ENCODE results near the gene EEA1. TPM values are rescaled to one million over a fixed set of nuclear protein-coding genes. Genes with fewer than 3 reads are reported as not detected.

Gene EEA1
- total RNA-seq, 1 donor from 2014 or later = 11.6 TPM

DNA sequence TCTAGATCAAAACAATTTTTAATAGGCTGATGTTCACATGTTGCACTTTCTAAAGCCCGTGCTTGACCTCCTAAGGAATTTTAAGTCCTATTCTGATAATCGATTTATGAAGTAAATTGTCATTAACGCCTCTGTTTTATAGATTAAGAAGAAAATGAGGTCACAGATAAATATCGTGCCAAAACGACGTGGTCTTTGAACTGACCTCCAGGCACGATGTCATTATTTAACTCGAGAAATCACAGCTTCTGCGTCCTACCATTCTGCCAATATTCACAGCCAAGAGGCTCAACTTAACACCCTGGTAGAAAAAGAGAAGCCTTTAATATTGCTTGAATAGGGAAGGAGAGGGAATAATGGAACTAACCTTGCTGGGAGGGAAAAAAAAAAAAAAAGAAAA, 888 bp upstream of the EEA1 start:
- H3F3A ChIP-seq (ENCODE audit: low read depth) = peaks cover 20% of the 10 kb centered on the region
- TF ChIP-seq, protein P1, sequence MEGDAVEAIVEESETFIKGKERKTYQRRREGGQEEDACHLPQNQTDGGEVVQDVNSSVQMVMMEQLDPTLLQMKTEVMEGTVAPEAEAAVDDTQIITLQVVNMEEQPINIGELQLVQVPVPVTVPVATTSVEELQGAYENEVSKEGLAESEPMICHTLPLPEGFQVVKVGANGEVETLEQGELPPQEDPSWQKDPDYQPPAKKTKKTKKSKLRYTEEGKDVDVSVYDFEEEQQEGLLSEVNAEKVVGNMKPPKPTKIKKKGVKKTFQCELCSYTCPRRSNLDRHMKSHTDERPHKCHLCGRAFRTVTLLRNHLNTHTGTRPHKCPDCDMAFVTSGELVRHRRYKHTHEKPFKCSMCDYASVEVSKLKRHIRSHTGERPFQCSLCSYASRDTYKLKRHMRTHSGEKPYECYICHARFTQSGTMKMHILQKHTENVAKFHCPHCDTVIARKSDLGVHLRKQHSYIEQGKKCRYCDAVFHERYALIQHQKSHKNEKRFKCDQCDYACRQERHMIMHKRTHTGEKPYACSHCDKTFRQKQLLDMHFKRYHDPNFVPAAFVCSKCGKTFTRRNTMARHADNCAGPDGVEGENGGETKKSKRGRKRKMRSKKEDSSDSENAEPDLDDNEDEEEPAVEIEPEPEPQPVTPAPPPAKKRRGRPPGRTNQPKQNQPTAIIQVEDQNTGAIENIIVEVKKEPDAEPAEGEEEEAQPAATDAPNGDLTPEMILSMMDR (IDR thresholded peaks at IDR 0.05) = no peak
- no peaks in the 10 kb centered on the region for H3K9me3 ChIP-seq (ENCODE audit: low read depth)
- no peaks in the 10 kb centered on the region for H3K36me3 ChIP-seq
- peak overlapping the region; percentile 77 for H3K4me2 ChIP-seq
- Mint-ChIP-seq H3K4me1 (peaks cover 35% of the 10 kb centered on the region), H3K4me3 (peak overlapping the region; percentile 90), H3K27ac (no peak overlapping the region), H3K36me3 (no peaks in the 10 kb centered on the region), H3K27me3 (ENCODE audit: insufficient read depth, low read depth) (peaks cover 2% of the 10 kb centered on the region), H3K9me3 (no peaks in the 10 kb centered on the region)
- no peaks in the 10 kb centered on the region for H3K27me3 ChIP-seq
- no peak overlapping the region for H3K27ac ChIP-seq
- no peak overlapping the region for H3K9ac ChIP-seq
- peak overlapping the region; percentile 74 for H2AFZ ChIP-seq (replicated peaks)
- peaks cover 30% of the 10 kb centered on the region for H3K4me1 ChIP-seq
- H3K4me3 ChIP-seq = peak overlapping the region; percentile 71
- no peak for DNase-seq (ENCODE audit: low spot score)
- peaks cover 35% of the 10 kb centered on the region for H3K79me2 ChIP-seq (ENCODE audit: low read depth)
- no peaks in the 10 kb centered on the region for H4K20me1 ChIP-seq (ENCODE audit: low read depth)

DNA sequence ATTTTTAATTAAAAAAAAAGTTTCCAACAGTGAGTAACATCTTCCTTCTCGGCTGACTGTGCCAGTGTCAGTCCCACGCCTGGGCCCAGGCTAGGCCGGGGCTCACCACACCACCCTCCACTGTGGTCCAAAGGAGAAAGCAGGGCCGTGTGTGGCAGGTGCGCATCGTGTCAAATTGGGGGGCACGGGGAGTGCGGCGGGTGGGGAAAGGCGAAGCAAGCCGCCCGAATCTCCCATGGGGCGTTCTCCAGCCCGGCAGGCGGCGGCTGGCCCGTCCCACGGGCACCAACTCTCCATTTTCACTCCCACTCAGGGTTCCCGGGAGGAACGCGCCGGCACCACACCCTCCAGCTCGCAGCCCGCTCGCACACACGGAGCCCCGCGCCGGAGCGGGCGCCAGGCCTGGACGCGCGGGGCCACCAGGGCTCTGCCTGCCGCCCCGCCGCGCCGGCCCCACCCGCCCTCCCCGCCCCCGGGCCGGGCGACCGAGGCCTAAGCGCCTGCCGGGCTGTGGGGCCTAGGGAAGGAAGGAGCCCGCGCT, 604 bp downstream of the EEA1 start:
- no peaks in the 10 kb centered on the region for H3K36me3 ChIP-seq
- H3K9me3 ChIP-seq (ENCODE audit: low read depth) = no peaks in the 10 kb centered on the region
- peak overlapping the region; percentile 62 for H3K9ac ChIP-seq
- peak overlapping the region; percentile 96 for H3K4me2 ChIP-seq
- peak overlapping the region; percentile 71 for H3K4me3 ChIP-seq
- peaks cover 30% of the 10 kb centered on the region for H3K4me1 ChIP-seq
- H3K9me3 Mint-ChIP-seq = peaks cover 2% of the 10 kb centered on the region
- peaks cover 20% of the 10 kb centered on the region for H3F3A ChIP-seq (ENCODE audit: low read depth)
- peaks cover 50% of the 10 kb centered on the region for H3K79me2 ChIP-seq (ENCODE audit: low read depth)
- H2AFZ ChIP-seq (replicated peaks) = peak overlapping the region; percentile 35
- H3K27me3 Mint-ChIP-seq (ENCODE audit: insufficient read depth, low read depth) = peaks cover 2% of the 10 kb centered on the region
- no peak overlapping the region for H3K27ac Mint-ChIP-seq
- no peaks in the 10 kb centered on the region for H4K20me1 ChIP-seq (ENCODE audit: low read depth)
- no peaks in the 10 kb centered on the region for H3K27me3 ChIP-seq
- H3K36me3 Mint-ChIP-seq = peaks cover 2% of the 10 kb centered on the region
- peak overlapping the region; percentile 87 for H3K27ac ChIP-seq
- TF ChIP-seq EZH2 (IDR thresholded peaks at IDR 0.05) = no peak
- TF ChIP-seq, protein P1 (IDR thresholded peaks at IDR 0.05) = no peak
- no peak for TF ChIP-seq EZH2phosphoT487 (IDR thresholded peaks at IDR 0.05)
- peaks cover 31% of the 10 kb centered on the region for H3K4me1 Mint-ChIP-seq
- peak overlapping the region; percentile 86 for H3K4me3 Mint-ChIP-seq
- no peak for DNase-seq (ENCODE audit: low spot score)

DNA sequence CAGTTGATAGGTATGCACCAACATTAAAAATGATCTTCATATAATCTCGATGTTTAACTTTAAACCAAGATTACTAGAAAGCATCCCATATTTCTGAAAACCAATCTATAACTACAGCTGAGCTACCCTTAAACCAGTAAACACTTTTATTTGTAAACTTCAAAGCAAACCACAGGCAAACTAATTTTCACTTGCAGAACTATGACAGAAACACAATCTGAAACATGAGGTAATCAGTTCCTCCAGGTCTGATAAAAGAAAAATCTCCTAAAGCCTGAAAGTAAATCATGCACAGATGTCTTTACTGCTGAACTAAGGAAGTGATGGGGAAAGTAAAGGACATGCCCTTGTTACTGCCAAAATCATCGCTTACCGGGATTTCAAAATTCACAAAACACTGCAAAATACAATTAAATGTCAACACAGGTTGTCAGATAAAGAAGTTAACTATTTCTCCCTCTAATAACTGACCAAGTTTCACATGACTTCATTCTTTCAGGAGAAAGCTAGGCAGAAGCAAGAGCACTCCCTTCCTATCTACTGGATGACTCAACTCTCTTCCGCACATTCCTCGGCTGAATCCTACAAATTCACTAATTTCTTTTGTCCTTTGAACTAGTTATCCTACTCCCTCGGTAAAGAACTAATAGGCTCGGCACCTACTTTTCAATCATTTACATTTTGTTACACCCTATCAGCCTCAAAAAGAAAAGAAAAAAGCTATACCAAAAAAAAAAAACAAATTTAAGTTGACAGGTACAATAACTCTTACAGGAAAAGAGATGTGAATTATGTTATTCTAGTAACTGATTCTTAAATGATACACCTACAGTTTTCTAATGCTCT, 1.4 kb downstream of the EEA1 start:
- H3K79me2 ChIP-seq (ENCODE audit: low read depth) = peaks cover 58% of the 10 kb centered on the region

More for the DNA sequence above, 1.4 kb downstream of the EEA1 start:
- Histone ChIP-seq H2AFZ (replicated peaks) (peak overlapping the region; percentile 35), H3K4me3 (peak overlapping the region; percentile 71), H3K9me3 (ENCODE audit: low read depth) (no peaks in the 10 kb centered on the region), H3K27me3 (no peaks in the 10 kb centered on the region), H3F3A (ENCODE audit: low read depth) (peaks cover 20% of the 10 kb centered on the region), H3K4me1 (peaks cover 30% of the 10 kb centered on the region), H3K9ac (peak overlapping the region; percentile 28), H4K20me1 (ENCODE audit: low read depth) (no peaks in the 10 kb centered on the region), H3K27ac (no peak overlapping the region), H3K4me2 (peak overlapping the region; percentile 96), H3K36me3 (no peaks in the 10 kb centered on the region)
- Mint-ChIP-seq H3K4me1 (peaks cover 28% of the 10 kb centered on the region), H3K27me3 (ENCODE audit: insufficient read depth, low read depth) (no peaks in the 10 kb centered on the region), H3K9me3 (peaks cover 5% of the 10 kb centered on the region), H3K36me3 (peaks cover 5% of the 10 kb centered on the region), H3K27ac (no peak overlapping the region), H3K4me3 (peak overlapping the region; percentile 84)
- peak; percentile 45 for DNase-seq (ENCODE audit: low spot score)
- TF ChIP-seq EZH2phosphoT487 (IDR thresholded peaks at IDR 0.05) (no peak), EZH2 (IDR thresholded peaks at IDR 0.05) (no peak)
- TF ChIP-seq, protein P1 (IDR thresholded peaks at IDR 0.05) = no peak

All from neural progenitor cell (in vitro differentiated cells).